SU-DHL-6 (cell line): ENCODE results near the gene CLSTN2.

Experiments
- H2AFZ ChIP-seq: fragments of 200-600 bp; sonication (generic); 2 replicates; pipeline ENCODE4 v1.6.1; 2014; ENCODE audit warnings: low read depth, mild to moderate bottlenecking, moderate library complexity, mixed read lengths, antibody characterized with exemption, low read length; ENCODE audit not compliant: severe bottlenecking
- H3F3A ChIP-seq: fragments of 200-600 bp; shearing (Covaris generic); 2 replicates; pipeline ENCODE4 v1.6.0; 2016; ENCODE audit warnings: antibody characterized with exemption, mild to moderate bottlenecking; ENCODE audit not compliant: insufficient read depth
- H3K27ac ChIP-seq: fragments of 200-600 bp; sonication (generic); 2 replicates; pipeline ENCODE4 v1.5.1; 2016; ENCODE audit warnings: low read depth, mild to moderate bottlenecking, low read length, moderate library complexity, mixed read lengths
- H3K27me3 ChIP-seq: fragments of 200-600 bp; sonication (generic), shearing (Covaris generic); 2 replicates; pipeline ENCODE4 v1.6.0; 2014; ENCODE audit warnings: mild to moderate bottlenecking, low read length
- H3K36me3 ChIP-seq: fragments of 200-600 bp; sonication (generic); 2 replicates; pipeline ENCODE4 v1.6.1; 2014; ENCODE audit warnings: mild to moderate bottlenecking, low read length, mixed read lengths
- H3K4me2 ChIP-seq: fragments of 300-600, 200-600 bp; shearing (Covaris generic), sonication (generic); 2 replicates; pipeline ENCODE4 v1.6.0; 2014; ENCODE audit warnings: low read length, low read depth, mild to moderate bottlenecking; ENCODE audit not compliant: poor library complexity, severe bottlenecking
- H3K4me3 ChIP-seq: fragments of 200-600 bp; sonication (generic); 2 replicates; pipeline ENCODE4 v1.5.1; 2014; ENCODE audit warnings: antibody characterized with exemption, low read length, mild to moderate bottlenecking, mixed read lengths; ENCODE audit not compliant: insufficient read depth, poor library complexity, severe bottlenecking
- H3K79me2 ChIP-seq: fragments of 200-600 bp; sonication (generic); 2 replicates; pipeline ENCODE4 v1.6.1; 2014; ENCODE audit warnings: mild to moderate bottlenecking, low read length, moderate library complexity; ENCODE audit not compliant: insufficient read depth
- H3K9ac ChIP-seq: fragments of 200-600 bp; sonication (generic); 2 replicates; pipeline ENCODE4 v1.7.0; 2014; ENCODE audit warnings: mild to moderate bottlenecking, low read length
- H3K9me2 ChIP-seq: fragments of 200-600 bp; sonication (generic); replicated peaks from 2 replicates; pipeline ENCODE4 v1.6.1; 2014; ENCODE audit warnings: low read length; ENCODE audit not compliant: insufficient read depth
- H3K9me3 ChIP-seq: fragments of 200-600 bp; sonication (generic); 2 replicates; pipeline ENCODE4 v1.6.1; 2014; ENCODE audit warnings: low read length, mixed read lengths; ENCODE audit not compliant: insufficient read depth
- H4K20me1 ChIP-seq: fragments of 200-600 bp; sonication (generic); 2 replicates; pipeline ENCODE4 v1.6.1; 2014; ENCODE audit warnings: low read depth, mild to moderate bottlenecking, antibody characterized with exemption, low read length, moderate library complexity, mixed read lengths
- CTCF ChIP-seq: fragments of 200-600 bp; sonication (generic); IDR thresholded peaks from one replicate; pipeline ENCODE4 v1.5.1; 2017; ENCODE audit warnings: antibody characterized with exemption, mild to moderate bottlenecking, low read length, moderate library complexity; ENCODE audit not compliant: insufficient read depth, poor library complexity, severe bottlenecking
- EZH2phosphoT487 ChIP-seq: fragments of 200-600 bp; sonication (generic), shearing (Covaris generic); conservative IDR thresholded peaks from 2 replicates; pipeline ENCODE4 v1.6.1; 2018; ENCODE audit warnings: mild to moderate bottlenecking, antibody characterized with exemption, low read length, moderate library complexity, mixed read lengths

CLSTN2 gene

GRCh38 chr3:140311428-140311827 lies 376.4 kb downstream of the CLSTN2 start:
- Histone ChIP-seq H3K36me3 (no peaks in the 10 kb centered on the region), H3K27ac (no peak overlapping the region), H3K4me2 (no peak overlapping the region), H4K20me1 (no peaks in the 10 kb centered on the region), H3K79me2 (no peaks in the 10 kb centered on the region), H3K9ac (no peak overlapping the region), H3K27me3 (no peaks in the 10 kb centered on the region), H3K9me2 (no peaks in the 10 kb centered on the region), H3K9me3 (no peaks in the 10 kb centered on the region), H2AFZ (no peak overlapping the region), H3K4me3 (no peak overlapping the region), H3F3A (no peaks in the 10 kb centered on the region)
- no peak for TF ChIP-seq EZH2phosphoT487
- no peak for TF ChIP-seq CTCF

GRCh38 chr3:140315955-140316354 lies 381.0 kb downstream of the CLSTN2 start:
- Histone ChIP-seq H3K9me2 (no peaks in the 10 kb centered on the region), H3K4me2 (no peak overlapping the region), H3K27ac (no peak overlapping the region), H3K4me3 (no peak overlapping the region), H3F3A (no peaks in the 10 kb centered on the region), H3K9ac (no peak overlapping the region), H4K20me1 (no peaks in the 10 kb centered on the region), H2AFZ (no peak overlapping the region), H3K79me2 (no peaks in the 10 kb centered on the region), H3K36me3 (no peaks in the 10 kb centered on the region), H3K27me3 (no peaks in the 10 kb centered on the region), H3K9me3 (no peaks in the 10 kb centered on the region)
- no peak for TF ChIP-seq CTCF
- TF ChIP-seq EZH2phosphoT487: no peak

- H3K79me2 ChIP-seq: no peaks in the 10 kb centered on the region
- H3K9ac ChIP-seq: no peak overlapping the region
- H3F3A ChIP-seq: no peaks in the 10 kb centered on the region
- no peak overlapping the region for H3K4me2 ChIP-seq
- no peaks in the 10 kb centered on the region for H4K20me1 ChIP-seq
- no peak overlapping the region for H3K4me3 ChIP-seq
- H3K9me3 ChIP-seq: no peaks in the 10 kb centered on the region
- no peak for TF ChIP-seq EZH2phosphoT487
- no peak for TF ChIP-seq CTCF
- H3K36me3 ChIP-seq: no peaks in the 10 kb centered on the region
- no peaks in the 10 kb centered on the region for H3K9me2 ChIP-seq
- H2AFZ ChIP-seq: no peak overlapping the region
- H3K27ac ChIP-seq: no peak overlapping the region
- H3K27me3 ChIP-seq: no peaks in the 10 kb centered on the region
Observed at GRCh38 chr3:140316466-140316865, 381.5 kb downstream of the CLSTN2 start.
